A549 (cell line): ENCODE data around the gene PZP.

ENCODE experiments used
- CBX8 ChIP-seq: fragments of 200-600 bp; sonication (generic); IDR thresholded peaks from 2 replicates; pipeline ENCODE4 v1.6.1; 2016
- GATA3 ChIP-seq: IDR thresholded peaks from 2 replicates; pipeline ENCODE4 v1.6.1; 2012; ENCODE audit warnings: borderline replicate concordance
- KDM5A ChIP-seq: fragments of 200-600 bp; sonication (generic); IDR thresholded peaks from 2 replicates; pipeline ENCODE4 v1.6.1; 2016; ENCODE audit warnings: antibody characterized with exemption, mild to moderate bottlenecking
- MAFK ChIP-seq: fragments of 450-650 bp; IDR thresholded peaks from 2 replicates; pipeline ENCODE4 v1.6.1; 2014; ENCODE audit not compliant: partially characterized antibody
- TF ChIP-seq, protein P1 (sequence below): fragments of >200 bp; sonication (Bioruptor Twin); formaldehyde crosslinking; IDR thresholded peaks from 3 replicates; pipeline ENCODE4 v1.5.1; 2016
- TF ChIP-seq, protein P2 (sequence below): fragments of 200-600 bp; sonication (generic); IDR thresholded peaks from 2 replicates; pipeline ENCODE4 v1.6.1; 2016; ENCODE audit warnings: antibody characterized with exemption, mild to moderate bottlenecking, moderate library complexity

DNA sequence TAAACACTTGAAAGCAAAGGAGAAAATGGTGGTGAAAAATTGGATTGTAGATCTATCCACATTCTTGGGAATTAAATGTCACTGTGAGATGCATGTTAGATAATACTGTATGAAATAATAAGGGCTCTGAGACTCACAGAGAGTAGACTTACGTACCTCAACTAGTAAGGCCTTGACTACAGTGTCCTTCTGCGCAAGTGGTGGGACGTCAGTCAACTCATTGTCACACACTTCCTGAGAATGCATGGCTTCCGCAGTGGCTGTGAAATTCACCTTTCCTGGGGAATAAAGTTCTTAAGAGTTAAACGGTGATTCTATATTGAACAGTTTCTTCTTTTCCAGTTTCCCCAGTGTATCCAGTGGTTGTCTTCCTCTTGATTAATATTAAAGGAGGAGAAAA, 32.6 kb upstream of the PZP start:
- TF ChIP-seq, protein P1, sequence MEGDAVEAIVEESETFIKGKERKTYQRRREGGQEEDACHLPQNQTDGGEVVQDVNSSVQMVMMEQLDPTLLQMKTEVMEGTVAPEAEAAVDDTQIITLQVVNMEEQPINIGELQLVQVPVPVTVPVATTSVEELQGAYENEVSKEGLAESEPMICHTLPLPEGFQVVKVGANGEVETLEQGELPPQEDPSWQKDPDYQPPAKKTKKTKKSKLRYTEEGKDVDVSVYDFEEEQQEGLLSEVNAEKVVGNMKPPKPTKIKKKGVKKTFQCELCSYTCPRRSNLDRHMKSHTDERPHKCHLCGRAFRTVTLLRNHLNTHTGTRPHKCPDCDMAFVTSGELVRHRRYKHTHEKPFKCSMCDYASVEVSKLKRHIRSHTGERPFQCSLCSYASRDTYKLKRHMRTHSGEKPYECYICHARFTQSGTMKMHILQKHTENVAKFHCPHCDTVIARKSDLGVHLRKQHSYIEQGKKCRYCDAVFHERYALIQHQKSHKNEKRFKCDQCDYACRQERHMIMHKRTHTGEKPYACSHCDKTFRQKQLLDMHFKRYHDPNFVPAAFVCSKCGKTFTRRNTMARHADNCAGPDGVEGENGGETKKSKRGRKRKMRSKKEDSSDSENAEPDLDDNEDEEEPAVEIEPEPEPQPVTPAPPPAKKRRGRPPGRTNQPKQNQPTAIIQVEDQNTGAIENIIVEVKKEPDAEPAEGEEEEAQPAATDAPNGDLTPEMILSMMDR = no peak
- TF ChIP-seq MAFK = no peak
- TF ChIP-seq KDM5A = no peak
- TF ChIP-seq GATA3 = no peak
- no peak for TF ChIP-seq CBX8
- TF ChIP-seq, protein P2, sequence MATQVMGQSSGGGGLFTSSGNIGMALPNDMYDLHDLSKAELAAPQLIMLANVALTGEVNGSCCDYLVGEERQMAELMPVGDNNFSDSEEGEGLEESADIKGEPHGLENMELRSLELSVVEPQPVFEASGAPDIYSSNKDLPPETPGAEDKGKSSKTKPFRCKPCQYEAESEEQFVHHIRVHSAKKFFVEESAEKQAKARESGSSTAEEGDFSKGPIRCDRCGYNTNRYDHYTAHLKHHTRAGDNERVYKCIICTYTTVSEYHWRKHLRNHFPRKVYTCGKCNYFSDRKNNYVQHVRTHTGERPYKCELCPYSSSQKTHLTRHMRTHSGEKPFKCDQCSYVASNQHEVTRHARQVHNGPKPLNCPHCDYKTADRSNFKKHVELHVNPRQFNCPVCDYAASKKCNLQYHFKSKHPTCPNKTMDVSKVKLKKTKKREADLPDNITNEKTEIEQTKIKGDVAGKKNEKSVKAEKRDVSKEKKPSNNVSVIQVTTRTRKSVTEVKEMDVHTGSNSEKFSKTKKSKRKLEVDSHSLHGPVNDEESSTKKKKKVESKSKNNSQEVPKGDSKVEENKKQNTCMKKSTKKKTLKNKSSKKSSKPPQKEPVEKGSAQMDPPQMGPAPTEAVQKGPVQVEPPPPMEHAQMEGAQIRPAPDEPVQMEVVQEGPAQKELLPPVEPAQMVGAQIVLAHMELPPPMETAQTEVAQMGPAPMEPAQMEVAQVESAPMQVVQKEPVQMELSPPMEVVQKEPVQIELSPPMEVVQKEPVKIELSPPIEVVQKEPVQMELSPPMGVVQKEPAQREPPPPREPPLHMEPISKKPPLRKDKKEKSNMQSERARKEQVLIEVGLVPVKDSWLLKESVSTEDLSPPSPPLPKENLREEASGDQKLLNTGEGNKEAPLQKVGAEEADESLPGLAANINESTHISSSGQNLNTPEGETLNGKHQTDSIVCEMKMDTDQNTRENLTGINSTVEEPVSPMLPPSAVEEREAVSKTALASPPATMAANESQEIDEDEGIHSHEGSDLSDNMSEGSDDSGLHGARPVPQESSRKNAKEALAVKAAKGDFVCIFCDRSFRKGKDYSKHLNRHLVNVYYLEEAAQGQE = no peak
